NCI-H69 (cell line): Measurements from ENCODE around the gene THRB.

Experiments
- DNase-seq: peaks from one replicate; lab custom pipeline; 2025; lab: John Stamatoyannopoulos, UW

The THRB gene

DNA sequence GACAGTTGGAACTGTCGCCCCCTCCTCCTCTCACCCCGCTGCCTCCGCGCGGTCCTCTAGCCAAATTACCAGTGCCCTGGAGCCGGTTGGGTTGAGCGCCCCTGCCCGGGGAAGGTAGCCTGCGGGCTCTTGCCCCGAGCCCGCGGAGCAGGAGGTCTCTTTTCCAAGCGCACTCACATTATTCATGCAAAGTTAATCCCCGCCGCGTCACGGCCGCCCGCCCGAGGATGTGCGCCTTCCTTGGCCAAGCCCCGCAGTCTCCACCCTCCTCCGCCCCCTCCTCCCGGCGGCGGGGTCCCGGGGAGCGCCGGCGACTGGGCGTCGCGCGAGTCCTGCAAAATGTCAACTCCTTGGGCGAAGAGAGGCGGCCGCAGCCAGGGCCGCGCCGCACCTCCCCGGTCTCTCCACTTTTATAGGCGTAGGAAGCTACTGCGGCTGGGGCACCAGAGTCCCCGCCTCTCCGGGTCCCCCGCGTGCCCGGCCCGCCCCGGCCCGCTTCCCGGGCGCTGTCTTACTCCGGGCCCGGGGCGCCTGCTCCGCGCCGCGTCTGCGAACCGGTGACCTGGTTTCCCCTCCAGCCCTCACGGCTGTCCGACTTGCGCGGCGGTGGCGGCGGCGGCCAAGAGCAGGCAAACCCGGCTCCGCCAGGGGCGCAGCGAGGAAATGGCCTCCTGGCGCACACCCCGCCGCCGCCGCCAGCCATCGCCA, at the start of gene THRB:
TSS of gene THRB (minus strand) at position 233 of the 708 bp plus-strand sequence.
- DNase-seq, result peak; percentile 80

DNA sequence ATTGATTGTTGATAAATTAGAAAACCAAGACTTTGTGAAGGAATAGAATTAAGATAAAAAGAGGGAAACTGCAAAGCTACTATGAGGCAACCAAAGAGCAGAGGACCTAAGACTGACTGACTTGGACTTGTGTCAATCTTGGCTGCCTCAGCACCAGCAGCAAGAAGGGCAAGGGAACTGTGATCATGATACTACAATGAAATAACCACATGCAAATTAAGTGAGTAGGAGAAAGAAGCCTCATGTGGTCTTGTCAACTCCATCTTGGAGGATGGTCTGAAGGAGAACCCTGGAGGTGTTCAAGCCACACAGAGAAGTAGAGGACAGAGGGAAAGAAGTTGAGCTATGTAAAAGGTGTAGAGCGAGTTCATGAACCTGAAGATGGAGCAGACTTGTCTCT, 47.3 kb upstream of the THRB start:
- DNase-seq, result no peak

GRCh38 chr3:24540821-24541220, 46.2 kb upstream of the THRB start:
- no peak for DNase-seq

DNA sequence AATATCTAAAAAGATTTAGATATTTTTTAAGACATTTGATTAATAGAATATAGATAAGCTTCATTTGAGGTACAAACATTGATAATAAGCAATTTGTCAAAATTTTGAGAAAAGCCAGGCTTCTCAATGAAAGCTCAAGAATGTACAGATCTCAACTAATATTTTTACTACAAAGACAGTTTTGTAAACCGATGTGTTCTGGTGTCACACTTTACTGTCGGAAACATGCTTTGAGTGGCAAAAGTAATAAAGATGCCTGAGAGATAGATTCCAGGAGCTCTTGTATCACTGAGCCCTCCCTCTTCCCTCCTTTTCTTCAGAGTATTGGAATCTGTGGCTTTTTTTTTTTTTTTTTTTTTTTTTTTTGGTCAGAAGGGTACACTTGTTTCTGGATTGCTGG, 45.0 kb upstream of the THRB start:
- DNase-seq, result no peak

DNA sequence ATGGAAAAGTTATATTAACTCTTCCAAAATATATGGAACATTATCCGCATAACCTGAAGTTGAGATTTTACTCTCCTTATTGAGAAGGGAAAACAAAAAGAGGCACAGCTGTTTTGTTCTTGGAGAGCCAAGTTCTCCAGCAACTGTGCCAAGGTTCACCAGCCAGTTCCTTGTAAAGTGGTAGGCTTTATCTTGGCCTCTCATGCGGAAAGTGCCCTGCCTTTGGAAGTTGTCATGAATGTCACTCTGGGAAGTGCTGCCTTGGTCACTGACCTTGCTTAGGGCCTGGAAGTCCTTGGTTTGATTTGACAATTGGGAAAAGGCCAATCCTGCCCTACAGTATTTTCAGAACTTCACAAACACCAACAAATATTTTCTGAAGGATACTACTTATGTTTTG, 44.2 kb upstream of the THRB start:
- no peak for DNase-seq

DNA sequence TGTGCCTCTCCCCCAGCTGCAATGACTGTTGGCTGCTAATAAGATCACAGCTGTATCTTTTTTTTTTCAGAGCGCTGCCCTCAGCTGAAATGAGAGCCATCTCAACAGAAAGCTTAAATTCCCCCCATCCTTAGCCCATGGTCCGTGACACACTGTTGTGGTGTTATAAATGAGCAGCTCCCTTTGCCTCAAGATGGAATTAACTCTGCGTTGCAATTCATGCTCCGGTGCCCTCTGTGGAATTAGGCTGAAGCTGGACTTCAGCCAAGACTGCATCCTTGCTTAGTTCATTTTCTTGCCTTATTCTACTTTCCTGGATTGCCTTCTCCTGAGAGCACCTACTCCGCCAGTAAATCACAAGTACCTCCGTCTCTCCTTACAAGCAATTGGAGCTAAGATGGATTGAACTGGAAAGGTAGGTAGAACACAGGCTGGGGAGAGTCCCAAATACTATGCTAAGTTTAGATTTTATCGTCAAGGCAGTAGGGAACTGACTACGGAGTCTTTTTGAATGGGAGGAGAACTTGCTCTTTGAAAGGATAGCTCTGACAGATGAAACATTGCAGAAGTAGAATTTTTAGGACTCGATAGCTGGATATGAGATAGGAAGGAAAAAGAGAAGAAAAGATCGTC, 39.0 kb upstream of the THRB start:
- DNase-seq, result no peak

DNA sequence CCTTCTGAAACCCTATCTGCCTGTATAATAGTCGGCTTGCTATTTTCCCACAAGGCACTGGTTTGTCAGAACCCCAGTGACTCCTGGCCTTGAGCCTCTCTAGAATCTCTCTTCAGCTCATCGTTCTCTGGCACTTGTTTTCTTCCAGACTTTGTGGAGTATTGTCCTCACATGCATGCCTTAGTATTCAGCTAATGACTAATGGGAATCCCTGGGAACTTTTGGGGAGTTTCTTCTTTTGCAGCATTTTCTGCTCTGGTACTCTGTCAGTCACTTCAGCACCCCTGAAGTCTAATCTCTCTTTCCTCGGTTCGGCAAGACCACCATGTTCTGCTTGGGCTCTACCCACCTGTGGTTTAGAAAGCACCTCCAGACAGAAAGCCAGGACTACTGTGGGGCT, 35.8 kb upstream of the THRB start:
- DNase-seq, result no peak

- DNase-seq, result no peak
Measured at GRCh38 chr3:24529210-24529609, 34.6 kb upstream of the THRB start.

- DNase-seq, result peak; percentile 86
Measured at GRCh38 chr3:24526640-24527212, 32.1 kb upstream of the THRB start.

GRCh38 chr3:24525557-24525956, 30.9 kb upstream of the THRB start:
- no peak for DNase-seq

DNA sequence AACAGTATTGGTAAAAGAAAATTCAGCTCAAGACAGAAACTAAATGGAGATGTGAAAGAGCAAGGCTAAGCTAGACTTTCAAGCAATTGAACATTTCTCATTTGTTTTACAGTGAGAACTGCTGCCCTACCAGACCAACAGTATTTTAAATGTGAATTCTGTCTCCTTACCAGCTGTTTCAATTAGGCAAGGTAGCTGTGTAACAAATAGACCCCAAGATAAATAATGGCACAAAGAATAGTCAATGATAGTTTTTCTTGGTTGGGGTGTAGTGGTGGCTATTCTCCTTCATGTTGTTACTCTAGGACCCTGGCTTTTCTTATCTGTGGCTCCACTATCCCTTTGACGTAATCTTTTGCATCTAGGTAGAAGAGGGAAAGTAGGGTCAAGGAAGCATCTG, 30.4 kb upstream of the THRB start:
- no peak for DNase-seq

DNA sequence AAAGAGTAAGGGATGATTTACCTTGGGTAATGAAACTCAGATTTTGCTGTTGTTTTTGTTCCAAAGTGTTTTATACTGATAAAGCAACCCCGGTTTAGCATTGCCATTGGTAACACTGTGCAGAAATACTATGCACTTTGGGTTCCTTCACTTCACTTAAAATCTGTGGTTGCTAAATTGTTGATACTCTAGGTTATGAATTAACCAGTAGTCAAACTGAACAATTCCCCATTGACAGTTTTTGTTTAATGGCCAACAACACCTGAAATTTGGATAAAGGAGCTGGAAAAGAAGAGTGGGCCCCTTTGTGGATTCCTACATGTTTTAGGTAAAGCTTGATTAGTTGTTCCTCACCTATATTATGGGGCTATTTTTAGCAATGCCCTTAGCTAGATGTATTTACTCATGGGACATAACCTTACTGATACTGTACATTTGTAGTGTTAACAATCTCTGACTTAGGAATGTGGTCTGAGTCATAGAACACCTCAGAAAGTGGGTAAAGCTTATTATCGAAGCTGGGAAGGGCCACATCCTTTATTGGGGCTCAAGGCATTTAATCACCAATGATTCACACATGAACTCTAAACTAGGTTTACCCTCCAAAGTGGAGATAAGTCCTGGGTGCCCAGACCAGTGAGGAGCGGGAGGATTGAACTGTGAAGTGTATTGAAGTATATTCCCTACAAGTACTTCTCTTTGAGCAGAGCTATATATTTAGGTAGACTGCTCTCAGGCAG, 29.5 kb upstream of the THRB start:
- DNase-seq, result no peak

GRCh38 chr3:24523215-24523614, 28.6 kb upstream of the THRB start:
- DNase-seq, result peak; percentile 6

DNA sequence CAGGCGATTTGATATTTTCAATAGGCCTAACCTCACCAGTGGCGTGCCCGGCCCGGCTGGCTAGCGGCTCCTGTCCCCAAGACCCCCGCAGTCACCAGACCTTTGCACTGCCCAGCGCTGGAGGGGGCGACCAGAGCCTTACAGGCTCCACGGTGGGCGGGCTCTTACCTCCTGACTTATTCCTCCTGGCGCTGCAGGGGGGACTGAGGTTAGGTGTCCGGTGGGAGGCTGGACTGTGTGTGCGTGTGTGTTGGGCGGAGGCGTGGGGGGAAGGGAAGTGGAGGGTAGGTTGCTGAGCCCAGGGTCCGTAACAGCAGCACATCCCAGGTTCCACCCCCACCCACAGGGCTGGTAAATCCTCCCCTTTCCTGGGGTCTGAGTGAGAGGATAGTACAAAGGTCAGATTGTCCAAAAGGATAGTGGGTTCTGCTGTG, 27.5 kb upstream of the THRB start:
- DNase-seq, result no peak

DNA sequence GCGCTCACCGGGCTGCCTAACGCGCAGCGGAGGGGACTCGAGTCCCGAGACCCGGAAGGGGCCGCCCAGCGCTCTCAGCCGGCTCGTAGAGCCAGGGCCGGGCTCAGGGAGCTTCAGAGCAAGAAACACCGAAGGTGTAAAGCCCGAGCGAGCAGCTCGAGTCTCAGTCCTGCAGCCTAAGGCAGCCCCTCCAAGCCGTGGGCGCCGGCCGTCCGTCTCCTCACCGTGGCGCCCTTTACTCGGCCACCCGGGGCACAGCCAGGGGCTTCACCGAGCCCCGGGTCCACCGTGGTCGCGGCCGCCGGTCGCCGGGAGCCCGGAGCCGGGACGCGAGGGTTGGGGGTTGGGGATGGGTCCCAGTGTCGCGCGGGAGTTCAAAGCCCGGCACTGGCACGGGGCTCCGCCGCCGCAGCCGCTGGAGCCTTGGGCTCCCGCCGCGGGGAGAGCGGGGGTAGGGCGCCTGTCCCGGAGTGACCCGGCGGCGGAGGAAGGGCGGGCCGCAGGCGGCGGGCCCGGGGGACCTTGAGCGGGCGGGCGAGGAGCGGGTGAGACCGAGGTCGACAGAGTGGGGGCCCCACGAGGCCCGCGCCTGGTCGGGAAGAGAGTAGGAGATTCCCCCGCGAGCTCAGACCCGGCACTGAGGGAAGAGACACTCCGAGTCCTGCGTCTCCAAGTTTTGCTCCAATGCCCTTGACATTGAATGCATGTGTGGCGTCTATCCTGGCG, 26.9 kb upstream of the THRB start:
- DNase-seq, result peak; percentile 71

DNA sequence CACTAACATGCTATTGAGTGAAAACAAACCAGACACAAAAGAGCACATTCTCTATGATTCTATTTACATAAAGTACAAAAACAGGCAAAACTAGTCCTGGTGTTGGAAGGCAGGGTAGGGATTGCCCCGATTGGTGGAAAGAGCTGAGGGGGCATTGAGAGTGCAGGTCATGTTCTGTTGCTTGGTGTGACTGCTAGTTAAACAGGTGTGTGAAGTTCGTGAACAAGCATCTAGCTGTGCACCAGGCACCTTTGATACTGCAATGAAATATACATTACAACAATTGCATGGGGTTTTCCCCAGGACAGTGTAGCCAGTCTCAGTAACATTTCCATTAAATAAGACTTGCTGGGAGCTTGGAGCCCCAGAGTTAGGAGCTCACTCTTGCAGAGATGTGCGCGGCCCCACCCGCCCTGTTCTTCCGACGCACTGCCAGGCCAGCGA, 26.3 kb upstream of the THRB start:
- no peak for DNase-seq

GRCh38 chr3:24520101-24520495, 25.4 kb upstream of the THRB start:
- DNase-seq, result no peak

DNA sequence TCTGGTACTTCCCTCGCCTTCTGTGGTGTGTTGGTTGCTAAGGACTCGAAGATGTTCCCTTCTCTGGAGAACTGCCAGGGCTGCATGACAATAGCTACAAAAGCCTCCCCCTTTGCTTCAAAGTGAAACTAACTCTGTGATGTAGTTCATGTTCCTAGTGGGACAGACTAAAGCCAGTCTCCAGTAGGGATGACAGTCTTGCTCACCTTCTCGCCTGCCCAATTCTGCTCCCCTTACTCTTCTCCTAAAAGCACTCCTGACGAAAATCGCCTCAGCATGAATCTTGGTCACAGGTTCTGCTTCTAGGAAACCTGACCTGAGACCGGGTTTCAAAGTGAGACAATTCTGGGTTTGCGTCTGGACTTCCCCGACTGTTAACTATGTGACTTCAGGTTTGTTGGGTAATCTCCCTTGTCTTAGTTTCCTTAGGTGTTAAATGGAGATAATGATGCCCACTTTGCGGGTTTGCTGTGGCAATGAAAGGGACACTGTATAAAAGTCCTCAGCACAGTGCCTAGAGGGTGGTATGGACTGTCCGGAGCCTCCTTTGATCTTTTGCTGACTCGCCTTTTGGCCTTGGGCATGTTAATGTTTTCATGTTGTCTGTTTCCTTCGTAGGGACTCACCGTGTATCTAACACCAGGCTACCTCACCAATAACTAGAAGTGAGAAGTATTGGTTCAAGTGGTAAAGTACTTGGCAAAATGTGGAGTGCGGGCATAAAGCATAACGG, 24.9 kb upstream of the THRB start:
- peak; percentile 42 for DNase-seq

DNA sequence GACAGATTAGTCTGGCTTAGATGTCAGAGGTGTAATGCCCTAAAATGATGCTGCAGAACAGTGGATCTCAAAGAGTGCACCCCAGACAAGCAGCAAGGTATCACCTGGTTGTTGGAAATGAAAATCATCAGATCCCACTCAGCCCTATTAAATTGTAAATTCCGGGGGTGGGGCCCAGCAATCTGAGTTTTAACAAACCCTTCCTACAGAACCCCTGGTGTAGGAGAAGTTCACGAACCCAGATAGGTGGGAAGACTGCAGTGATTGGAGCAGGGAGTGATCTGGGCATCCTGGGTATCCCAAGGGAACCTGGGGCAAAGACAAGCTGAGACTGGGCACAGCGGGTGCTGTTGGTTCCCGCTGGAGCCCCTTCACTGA, 24.3 kb upstream of the THRB start:
- no peak for DNase-seq

DNA sequence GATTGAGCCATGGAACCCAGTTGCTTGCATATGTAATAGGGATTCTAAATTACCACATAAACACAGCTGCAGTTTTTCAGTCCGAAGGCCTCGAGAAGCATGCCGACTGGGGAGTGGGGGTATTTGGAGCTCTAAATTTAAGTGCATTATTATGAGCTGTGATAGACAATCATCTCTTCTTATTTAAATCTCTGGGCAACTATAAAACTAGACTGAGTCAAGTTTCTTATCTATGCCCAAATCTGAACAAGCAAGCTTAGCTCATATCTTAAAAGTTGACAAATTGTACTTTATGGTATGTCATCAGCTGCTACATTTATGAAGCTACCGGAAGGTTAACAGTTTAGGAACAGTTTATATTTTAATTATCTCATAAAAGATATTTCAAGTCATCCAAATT, 19.5 kb upstream of the THRB start:
- no peak for DNase-seq

- no peak for DNase-seq
Measured at GRCh38 chr3:24513463-24513862, 18.8 kb upstream of the THRB start.
